ENCODE measurements around the gene PLK3. TPM values are rescaled to one million over a fixed set of nuclear protein-coding genes. Genes with fewer than 3 reads are reported as not detected.

Gene PLK3
- polyA plus RNA-seq, 1 donor (not counting 4 experiments of a cell fraction or from before 2014, with no cell fraction given): 34.0 TPM

DNA sequence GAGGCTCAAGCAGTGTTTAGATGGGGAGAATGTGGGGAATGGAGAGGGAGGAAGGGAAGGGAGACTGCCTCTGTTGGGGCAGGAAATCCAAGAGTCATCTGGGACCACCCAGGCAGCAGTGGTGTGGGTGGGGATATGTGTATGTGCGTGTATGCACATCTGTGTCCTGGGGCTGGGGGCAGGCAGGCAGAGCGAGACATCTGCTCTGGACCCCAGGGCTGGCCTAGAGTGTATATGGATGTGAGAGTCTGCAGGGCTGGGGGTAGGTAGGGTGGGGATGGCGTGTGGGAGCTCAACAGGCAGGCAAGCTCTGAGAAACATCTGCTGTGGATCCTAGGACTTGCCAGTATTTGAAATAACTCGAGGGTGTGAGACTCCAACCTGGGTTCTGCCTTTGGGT is 39.4 kb downstream of the PLK3 start:
- FAIRE-seq: no peak
- Histone ChIP-seq H4K20me1 (ENCODE audit: control insufficient read depth, extremely low read depth, insufficient read depth, low read length) (no peaks in the 10 kb centered on the region), H3K79me2 (ENCODE audit: control insufficient read depth, insufficient read depth, low read length) (no peaks in the 10 kb centered on the region), H3K27me3 (ENCODE audit: control insufficient read depth, extremely low read depth, insufficient read depth, low read length) (no peaks in the 10 kb centered on the region), H3K4me3 (ENCODE audit: control insufficient read depth in 2 of 3, extremely low read depth in 1 of 3, insufficient read depth in 2 of 3, low read depth in 1 of 3, low read length in 3 of 3) (no peak overlapping the region), H2AFZ (ENCODE audit: control insufficient read depth, low read length) (no peak overlapping the region), H3K36me3 (ENCODE audit: control insufficient read depth in 2 of 2, extremely low read depth in 1 of 2, insufficient read depth in 2 of 2, low read length in 2 of 2) (no peaks in the 10 kb centered on the region), H3K27ac (ENCODE audit: control insufficient read depth, insufficient read depth, low read length) (no peak overlapping the region), H3K9ac (ENCODE audit: control insufficient read depth, extremely low read depth, insufficient read depth, low read length) (no peak overlapping the region), H3K9me3 (ENCODE audit: control insufficient read depth, low read depth, low read length) (no peaks in the 10 kb centered on the region), H3K4me2 (ENCODE audit: control insufficient read depth, extremely low read depth, insufficient read depth, low read depth, low read length) (no peak overlapping the region), H3K9me1 (ENCODE audit: control insufficient read depth, extremely low read depth, insufficient read depth, low read length) (no peaks in the 10 kb centered on the region), H3K4me1 (ENCODE audit: control insufficient read depth, extremely low read depth, insufficient read depth, low read length) (peaks cover 3% of the 10 kb centered on the region)
- dilution Hi-C loops (cut with MboI; ENCODE audit: extremely low pct_ligation_motif_present, low sequenced_read_pairs): no loop called here
- TF ChIP-seq EZH2 (IDR thresholded peaks at IDR 0.05; ENCODE audit: low read length) (no peak), CTCF (optimal IDR thresholded peaks at IDR 0.05 in 1 of 3, IDR thresholded peaks at IDR 0.05 in 1 of 3, conservative IDR thresholded peaks at IDR 0.05 in 1 of 3; ENCODE audit: extremely low read depth in 1 of 3, insufficient read depth in 2 of 3, low read length in 3 of 3) (no peak)
- DNase-seq (ENCODE audit: low read depth, low spot score): no peak

DNA sequence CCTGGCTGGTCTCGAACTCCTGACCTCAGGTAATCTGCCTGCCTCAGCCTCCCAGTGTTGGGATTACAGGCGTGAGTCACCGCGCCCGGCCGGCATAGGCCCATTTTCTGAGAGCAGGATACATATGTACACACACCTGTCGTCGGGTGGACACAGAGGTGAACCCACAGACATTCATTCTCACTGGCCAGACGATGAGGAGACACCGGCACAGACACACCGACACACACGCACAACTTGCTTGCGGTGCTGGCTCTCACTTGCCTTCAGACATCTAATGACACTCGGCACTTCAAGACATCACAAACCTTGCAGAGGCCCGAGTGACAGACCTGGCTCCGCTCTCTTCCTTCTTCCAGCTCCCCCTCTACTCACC is 42.3 kb downstream of the PLK3 start:
- no peaks in the 10 kb centered on the region for H4K20me1 ChIP-seq (ENCODE audit: control insufficient read depth, extremely low read depth, insufficient read depth, low read length)
- FAIRE-seq (no peak), DNase-seq (ENCODE audit: low read depth, low spot score) (no peak)
- H2AFZ ChIP-seq (ENCODE audit: control insufficient read depth, low read length): peak overlapping the region; percentile 62
- TF ChIP-seq CTCF (optimal IDR thresholded peaks at IDR 0.05 in 1 of 3, IDR thresholded peaks at IDR 0.05 in 1 of 3, conservative IDR thresholded peaks at IDR 0.05 in 1 of 3; ENCODE audit: extremely low read depth in 1 of 3, insufficient read depth in 2 of 3, low read length in 3 of 3): no peak
- TF ChIP-seq EZH2 (IDR thresholded peaks at IDR 0.05; ENCODE audit: low read length): no peak
- peak overlapping the region; percentile 54 for H3K9ac ChIP-seq (ENCODE audit: control insufficient read depth, extremely low read depth, insufficient read depth, low read length)
- H3K4me1 ChIP-seq (ENCODE audit: control insufficient read depth, extremely low read depth, insufficient read depth, low read length): peaks cover 3% of the 10 kb centered on the region
- H3K9me1 ChIP-seq (ENCODE audit: control insufficient read depth, extremely low read depth, insufficient read depth, low read length): no peaks in the 10 kb centered on the region
- peak overlapping the region; percentile 77 for H3K4me2 ChIP-seq (ENCODE audit: control insufficient read depth, extremely low read depth, insufficient read depth, low read depth, low read length)
- H3K4me3 ChIP-seq (ENCODE audit: control insufficient read depth in 2 of 3, extremely low read depth in 1 of 3, insufficient read depth in 2 of 3, low read depth in 1 of 3, low read length in 3 of 3): peak overlapping the region; percentile 35 to 49 (median 46)
- H3K9me3 ChIP-seq (ENCODE audit: control insufficient read depth, low read depth, low read length): no peaks in the 10 kb centered on the region
- no peak overlapping the region for H3K27ac ChIP-seq (ENCODE audit: control insufficient read depth, insufficient read depth, low read length)
- no peaks in the 10 kb centered on the region for H3K36me3 ChIP-seq (ENCODE audit: control insufficient read depth in 2 of 2, extremely low read depth in 1 of 2, insufficient read depth in 2 of 2, low read length in 2 of 2)
- dilution Hi-C loops (cut with MboI; ENCODE audit: extremely low pct_ligation_motif_present, low sequenced_read_pairs): no loop called here
- H3K27me3 ChIP-seq (ENCODE audit: control insufficient read depth, extremely low read depth, insufficient read depth, low read length): no peaks in the 10 kb centered on the region
- H3K79me2 ChIP-seq (ENCODE audit: control insufficient read depth, insufficient read depth, low read length): no peaks in the 10 kb centered on the region
